Measurements from ENCODE around the gene CIB1. TPM values are rescaled to one million over a fixed set of nuclear protein-coding genes. Genes with fewer than 3 reads are reported as not detected.

CIB1 gene
- total RNA-seq, 1 donor from 2014 or later = 76.0 TPM

DNA sequence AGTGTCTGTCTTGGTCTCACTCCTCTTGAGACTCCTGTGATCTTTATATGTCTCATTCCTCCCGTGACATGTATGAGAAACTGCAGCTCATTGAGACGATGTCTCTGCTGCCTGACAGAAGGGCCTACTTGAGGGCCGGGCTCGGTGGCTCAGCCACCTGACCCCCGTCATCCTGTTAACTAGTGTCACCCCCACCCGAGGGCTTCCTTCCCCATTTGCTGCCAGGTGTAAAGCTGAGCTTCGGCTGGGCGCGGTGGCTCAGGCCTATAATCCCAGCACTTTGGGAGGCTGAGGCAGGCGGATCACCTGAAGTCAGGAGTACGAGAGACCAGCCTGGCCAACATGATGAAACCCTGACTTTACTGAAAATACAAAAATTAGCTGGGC is 19.9 kb downstream of the CIB1 start:
- no peak overlapping the region for H3K4me3 ChIP-seq (ENCODE audit: low read depth, low read length)
- DNase-seq (ENCODE audit: low read depth) = no peak
- TF ChIP-seq, protein P1, sequence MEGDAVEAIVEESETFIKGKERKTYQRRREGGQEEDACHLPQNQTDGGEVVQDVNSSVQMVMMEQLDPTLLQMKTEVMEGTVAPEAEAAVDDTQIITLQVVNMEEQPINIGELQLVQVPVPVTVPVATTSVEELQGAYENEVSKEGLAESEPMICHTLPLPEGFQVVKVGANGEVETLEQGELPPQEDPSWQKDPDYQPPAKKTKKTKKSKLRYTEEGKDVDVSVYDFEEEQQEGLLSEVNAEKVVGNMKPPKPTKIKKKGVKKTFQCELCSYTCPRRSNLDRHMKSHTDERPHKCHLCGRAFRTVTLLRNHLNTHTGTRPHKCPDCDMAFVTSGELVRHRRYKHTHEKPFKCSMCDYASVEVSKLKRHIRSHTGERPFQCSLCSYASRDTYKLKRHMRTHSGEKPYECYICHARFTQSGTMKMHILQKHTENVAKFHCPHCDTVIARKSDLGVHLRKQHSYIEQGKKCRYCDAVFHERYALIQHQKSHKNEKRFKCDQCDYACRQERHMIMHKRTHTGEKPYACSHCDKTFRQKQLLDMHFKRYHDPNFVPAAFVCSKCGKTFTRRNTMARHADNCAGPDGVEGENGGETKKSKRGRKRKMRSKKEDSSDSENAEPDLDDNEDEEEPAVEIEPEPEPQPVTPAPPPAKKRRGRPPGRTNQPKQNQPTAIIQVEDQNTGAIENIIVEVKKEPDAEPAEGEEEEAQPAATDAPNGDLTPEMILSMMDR (conservative IDR thresholded peaks at IDR 0.05; ENCODE audit: low read depth, low read length) = no peak

DNA sequence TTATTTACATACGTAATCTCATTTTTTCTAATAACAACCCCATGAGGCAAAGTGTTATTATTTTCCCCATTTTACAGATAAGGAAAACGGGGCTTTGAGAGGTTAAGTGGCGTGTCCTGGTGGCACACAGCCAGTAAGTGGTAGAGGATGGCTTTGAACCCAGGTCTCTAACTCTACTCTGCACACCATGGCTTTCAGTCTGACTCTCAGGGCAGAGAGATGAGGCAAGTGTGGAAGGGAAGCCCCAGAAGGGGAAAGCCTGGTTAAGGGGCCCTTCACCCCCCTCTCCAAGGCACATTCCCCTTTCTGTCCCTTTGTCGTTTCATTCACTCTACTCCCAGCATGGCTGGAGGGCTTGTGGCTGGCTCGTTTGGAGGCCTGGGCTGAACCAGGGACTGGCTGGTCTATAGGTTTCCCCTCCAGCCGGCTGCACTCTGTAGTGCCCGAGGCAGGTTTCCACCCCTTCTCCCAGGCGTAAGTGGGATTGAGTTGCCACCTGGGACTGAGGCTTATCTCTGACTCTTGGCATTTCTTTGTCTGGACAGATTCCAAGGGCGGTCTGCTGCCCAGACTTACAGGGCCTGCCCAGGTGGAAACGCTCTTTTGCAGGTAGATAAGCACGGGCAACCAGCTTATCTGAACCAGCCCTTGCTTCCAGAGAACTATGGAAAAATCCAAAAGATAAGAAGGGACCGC is 20.5 kb downstream of the CIB1 start:
- no peak overlapping the region for H3K4me3 ChIP-seq (ENCODE audit: low read depth, low read length)
- TF ChIP-seq, protein P1 (conservative IDR thresholded peaks at IDR 0.05; ENCODE audit: low read depth, low read length) = no peak
- DNase-seq (ENCODE audit: low read depth) = no peak

DNA sequence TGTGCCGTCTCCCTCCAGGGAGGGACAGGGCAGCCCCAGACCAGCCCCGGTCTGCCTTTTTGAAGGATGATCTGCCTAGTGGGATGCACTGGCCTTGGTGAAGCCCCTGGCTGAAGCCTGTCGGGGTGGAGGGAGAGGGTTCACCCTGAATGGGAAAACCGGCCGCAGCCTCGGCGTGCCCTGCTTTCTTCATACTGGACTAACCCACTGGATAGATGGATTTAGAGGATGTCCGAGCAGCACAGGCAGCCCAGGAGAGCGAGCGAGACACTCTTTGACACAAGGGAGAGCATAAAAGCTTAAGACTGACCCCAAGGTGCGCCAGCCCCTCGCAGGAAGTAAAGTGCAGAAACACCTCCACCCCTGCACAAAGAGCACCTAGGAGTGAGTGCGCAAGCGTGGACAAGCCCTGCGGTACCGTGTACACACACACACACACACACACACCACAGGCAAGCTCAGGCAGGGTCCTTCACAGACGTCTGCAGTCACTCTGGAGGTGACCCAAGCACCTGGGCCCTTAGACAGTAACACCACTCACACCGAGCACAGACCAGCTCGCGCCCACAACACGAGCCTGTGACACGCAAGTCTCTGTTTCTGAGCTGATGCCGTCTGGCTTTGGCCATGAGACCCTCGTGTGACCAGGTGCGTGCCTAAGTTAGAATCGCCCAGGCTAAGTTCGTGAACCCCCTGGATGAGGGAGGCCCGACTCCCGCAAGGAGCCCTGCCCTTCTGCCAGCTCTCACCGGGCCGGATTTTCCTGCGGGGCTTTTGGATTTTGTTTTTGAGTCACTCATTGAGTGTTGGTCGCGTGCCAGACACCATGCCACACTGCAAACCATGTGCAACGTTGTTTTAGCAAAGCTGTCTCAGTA is 21.3 kb downstream of the CIB1 start:
- DNase-seq (ENCODE audit: low read depth) = no peak
- peak overlapping the region; percentile 8 for H3K4me3 ChIP-seq (ENCODE audit: low read depth, low read length)
- TF ChIP-seq, protein P1 (conservative IDR thresholded peaks at IDR 0.05; ENCODE audit: low read depth, low read length) = no peak

DNA sequence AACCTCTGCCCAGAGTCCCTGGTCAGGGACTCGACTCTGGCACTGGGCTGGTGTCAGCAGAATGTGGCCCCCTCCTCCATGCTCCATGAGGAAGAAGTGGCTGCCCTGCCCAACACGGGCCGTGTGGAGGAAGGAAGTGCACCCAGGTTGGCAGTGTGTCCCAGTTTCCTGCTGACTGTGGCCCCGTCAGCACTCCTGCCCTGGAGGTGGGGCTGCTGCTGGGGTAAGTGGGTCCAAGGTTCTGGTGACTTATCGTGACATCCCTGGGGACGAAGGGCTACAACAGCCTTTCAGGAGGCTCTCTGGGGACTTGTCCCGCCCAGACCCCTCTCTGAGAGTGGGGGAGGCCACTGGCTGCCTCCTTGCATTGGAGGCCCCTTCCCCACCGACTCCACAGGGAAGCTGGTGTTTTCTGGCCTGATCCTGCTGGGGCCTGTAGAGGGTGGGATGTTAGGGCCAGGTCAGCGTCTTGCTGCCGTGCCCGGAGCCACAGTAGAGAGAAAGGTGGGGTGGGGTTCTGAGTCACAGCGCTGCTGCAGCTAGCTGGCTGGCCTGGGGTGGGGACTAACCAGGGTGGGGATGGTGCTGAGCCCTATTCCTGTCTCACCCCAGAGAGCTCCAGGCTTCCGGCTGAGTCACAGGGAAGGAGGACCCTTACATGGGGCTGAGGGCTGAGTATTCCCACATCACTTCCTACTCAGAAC is 22.1 kb downstream of the CIB1 start:
- TF ChIP-seq, protein P1 (conservative IDR thresholded peaks at IDR 0.05; ENCODE audit: low read depth, low read length) = no peak
- peak overlapping the region; percentile 23 for H3K4me3 ChIP-seq (ENCODE audit: low read depth, low read length)
- no peak for DNase-seq (ENCODE audit: low read depth)

DNA sequence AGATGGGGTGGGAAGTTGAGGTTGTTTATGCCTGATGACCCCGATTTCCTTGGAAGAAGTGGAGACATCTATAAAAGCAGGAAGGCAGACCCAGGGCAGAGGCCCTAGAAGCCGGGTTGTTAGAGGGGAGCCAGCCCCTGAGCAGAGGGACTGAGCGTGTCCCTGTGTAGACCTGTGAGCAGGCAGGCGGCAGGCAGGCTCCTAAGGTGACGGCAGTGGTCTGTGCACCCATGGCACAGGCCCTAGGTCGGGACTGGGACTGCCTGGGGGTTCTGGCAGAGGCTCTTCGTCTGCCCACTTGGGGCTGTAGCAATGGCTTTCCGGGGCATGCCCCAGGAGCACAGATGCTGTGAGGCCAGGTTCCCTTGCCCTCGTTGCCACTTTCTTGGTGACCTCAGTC is 22.7 kb downstream of the CIB1 start:
- TF ChIP-seq, protein P1 (conservative IDR thresholded peaks at IDR 0.05; ENCODE audit: low read depth, low read length) = no peak
- no peak for DNase-seq (ENCODE audit: low read depth)
- peak overlapping the region; percentile 23 for H3K4me3 ChIP-seq (ENCODE audit: low read depth, low read length)

DNA sequence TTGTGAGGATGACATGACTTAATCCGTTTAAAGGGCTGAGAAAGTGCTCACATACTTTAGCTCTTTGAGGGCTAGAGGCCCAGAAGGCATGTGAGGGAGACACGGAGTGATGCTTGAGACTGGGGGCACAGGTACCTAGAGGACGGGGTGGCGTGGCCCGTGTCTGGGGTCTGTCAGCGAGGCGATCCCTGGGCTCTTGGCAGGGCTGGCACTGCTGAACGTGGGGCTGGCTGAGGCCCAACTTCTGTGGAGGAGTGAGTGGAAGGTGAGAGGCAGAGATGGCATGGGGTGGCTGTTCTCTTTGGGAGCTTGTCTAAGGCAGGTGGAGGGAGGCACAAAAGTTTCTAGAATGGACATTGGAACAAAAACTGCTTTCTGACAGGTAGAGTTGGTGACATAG is 23.1 kb downstream of the CIB1 start:
- no peak for DNase-seq (ENCODE audit: low read depth)
- H3K4me3 ChIP-seq (ENCODE audit: low read depth, low read length) = peak overlapping the region; percentile 23
- TF ChIP-seq, protein P1 (conservative IDR thresholded peaks at IDR 0.05; ENCODE audit: low read depth, low read length) = no peak

Measured in epithelial cell of proximal tubule (primary cell).